ENCODE data around the gene ADAMTS17. TPM values are rescaled to one million over a fixed set of nuclear protein-coding genes. Genes with fewer than 3 reads are reported as not detected.

ADAMTS17 gene
- total RNA-seq, 1 experiment from 2014 or later = 1.8 TPM

DNA sequence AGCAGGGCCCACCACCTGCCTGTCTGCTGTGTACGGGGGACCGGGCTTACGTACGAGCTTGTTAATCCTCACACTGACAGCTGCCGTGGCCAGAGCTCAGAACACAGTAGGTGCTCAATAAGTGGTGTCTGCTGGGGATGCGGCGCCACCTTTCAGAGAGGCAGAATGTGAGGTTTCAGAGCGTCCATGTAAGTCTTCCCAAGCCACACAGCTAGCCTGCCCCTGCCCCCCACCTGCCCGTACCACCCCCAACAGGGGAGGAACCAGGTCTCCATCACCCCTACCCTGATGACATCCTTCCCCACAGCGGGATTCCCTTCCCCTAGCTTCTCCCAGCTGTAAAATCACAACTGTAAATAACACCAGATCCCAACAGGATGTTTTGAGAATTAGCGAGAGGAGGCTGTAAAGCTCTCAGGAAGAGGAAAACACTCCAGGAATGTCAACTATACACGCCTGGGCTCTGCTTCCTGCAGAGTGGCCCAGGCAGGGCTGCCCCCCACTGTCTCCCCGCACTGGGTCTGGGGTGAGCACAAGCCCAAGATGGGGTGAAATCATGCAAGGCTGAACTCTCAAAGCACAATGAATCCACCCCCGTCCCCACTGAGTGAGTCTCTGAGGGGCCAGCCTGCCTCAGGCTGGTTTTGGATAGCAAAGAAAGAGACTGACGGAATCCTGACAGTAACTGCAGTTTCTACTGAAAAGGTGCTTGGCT is 358.4 kb downstream of the ADAMTS17 start (continued):
- no peak for TF ChIP-seq ZBTB43 (CRISPR knock-in tag; IDR thresholded peaks at IDR 0.05)
- TF ChIP-seq, protein P1, sequence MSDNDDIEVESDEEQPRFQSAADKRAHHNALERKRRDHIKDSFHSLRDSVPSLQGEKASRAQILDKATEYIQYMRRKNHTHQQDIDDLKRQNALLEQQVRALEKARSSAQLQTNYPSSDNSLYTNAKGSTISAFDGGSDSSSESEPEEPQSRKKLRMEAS (CRISPR knock-in tag; IDR thresholded peaks at IDR 0.05) = no peak; the same call in 1 of the 2 replicates
- peak; percentile 51; the same call in 1 of the 2 replicates for TF ChIP-seq FOXP1 (CRISPR knock-in tag; IDR thresholded peaks at IDR 0.05; ENCODE audit: borderline replicate concordance)
- TF ChIP-seq ZNF532 (CRISPR knock-in tag; IDR thresholded peaks at IDR 0.05; ENCODE audit: borderline replicate concordance) = no peak
- no peak for TF ChIP-seq HMGA2 (CRISPR knock-in tag; IDR thresholded peaks at IDR 0.05)
- no peak for TF ChIP-seq SMAD3 (CRISPR knock-in tag; IDR thresholded peaks at IDR 0.05; ENCODE audit: borderline replicate concordance)
- no peak for TF ChIP-seq GTF2I (CRISPR knock-in tag; conservative IDR thresholded peaks at IDR 0.05)
- TF ChIP-seq NR2C2 (CRISPR knock-in tag; IDR thresholded peaks at IDR 0.05) = no peak
- TF ChIP-seq IRF1 (CRISPR knock-in tag; IDR thresholded peaks at IDR 0.05) = no peak
- no peak for TF ChIP-seq IRF2 (CRISPR knock-in tag; IDR thresholded peaks at IDR 0.05; ENCODE audit: borderline replicate concordance, low read depth)
- no peak for TF ChIP-seq JAZF1 (CRISPR knock-in tag; IDR thresholded peaks at IDR 0.05)
- no peak for TF ChIP-seq ZBTB21 (CRISPR knock-in tag; IDR thresholded peaks at IDR 0.05; ENCODE audit: borderline replicate concordance)
- TF ChIP-seq ZNF423 (CRISPR knock-in tag; IDR thresholded peaks at IDR 0.05) = peak; percentile 91
- no peak for TF ChIP-seq E2F4 (CRISPR knock-in tag; IDR thresholded peaks at IDR 0.05; ENCODE audit: borderline replicate concordance, low read depth)
- TF ChIP-seq ESRRA (CRISPR knock-in tag; IDR thresholded peaks at IDR 0.05; ENCODE audit: borderline replicate concordance) = no peak
- TF ChIP-seq JUN (CRISPR knock-in tag; IDR thresholded peaks at IDR 0.05) = no peak
- no peak for TF ChIP-seq TP53 (CRISPR knock-in tag; IDR thresholded peaks at IDR 0.05)
- no peak for TF ChIP-seq ZNF121 (CRISPR knock-in tag; IDR thresholded peaks at IDR 0.05)
- peak; percentile 90 for TF ChIP-seq FOXK1 (CRISPR knock-in tag; IDR thresholded peaks at IDR 0.05)
- no peak for TF ChIP-seq ELF4 (CRISPR knock-in tag; IDR thresholded peaks at IDR 0.05; ENCODE audit: low read depth)
- no peak for TF ChIP-seq PRDM15 (CRISPR knock-in tag; IDR thresholded peaks at IDR 0.05)
- no peak for TF ChIP-seq NFE2L1 (CRISPR knock-in tag; IDR thresholded peaks at IDR 0.05)
- TF ChIP-seq, protein P2, sequence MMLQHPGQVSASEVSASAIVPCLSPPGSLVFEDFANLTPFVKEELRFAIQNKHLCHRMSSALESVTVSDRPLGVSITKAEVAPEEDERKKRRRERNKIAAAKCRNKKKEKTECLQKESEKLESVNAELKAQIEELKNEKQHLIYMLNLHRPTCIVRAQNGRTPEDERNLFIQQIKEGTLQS (CRISPR knock-in tag; conservative IDR thresholded peaks at IDR 0.05) = no peak
- TF ChIP-seq, protein P3, sequence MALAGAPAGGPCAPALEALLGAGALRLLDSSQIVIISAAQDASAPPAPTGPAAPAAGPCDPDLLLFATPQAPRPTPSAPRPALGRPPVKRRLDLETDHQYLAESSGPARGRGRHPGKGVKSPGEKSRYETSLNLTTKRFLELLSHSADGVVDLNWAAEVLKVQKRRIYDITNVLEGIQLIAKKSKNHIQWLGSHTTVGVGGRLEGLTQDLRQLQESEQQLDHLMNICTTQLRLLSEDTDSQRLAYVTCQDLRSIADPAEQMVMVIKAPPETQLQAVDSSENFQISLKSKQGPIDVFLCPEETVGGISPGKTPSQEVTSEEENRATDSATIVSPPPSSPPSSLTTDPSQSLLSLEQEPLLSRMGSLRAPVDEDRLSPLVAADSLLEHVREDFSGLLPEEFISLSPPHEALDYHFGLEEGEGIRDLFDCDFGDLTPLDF (CRISPR knock-in tag; IDR thresholded peaks at IDR 0.05) = no peak
- TF ChIP-seq ETV6 (CRISPR knock-in tag; IDR thresholded peaks at IDR 0.05) = 0 out of 2 replicates have a peak, but pooled peaks have one; percentile 43
- TF ChIP-seq MYBL2 (CRISPR knock-in tag; IDR thresholded peaks at IDR 0.05) = no peak
